ENCODE measurements around the gene KCTD1. TPM values are rescaled to one million over a fixed set of nuclear protein-coding genes. Genes with fewer than 3 reads are reported as not detected.

Gene KCTD1
- total RNA-seq, 1 donor from 2014 or later, result 31.8 TPM

DNA sequence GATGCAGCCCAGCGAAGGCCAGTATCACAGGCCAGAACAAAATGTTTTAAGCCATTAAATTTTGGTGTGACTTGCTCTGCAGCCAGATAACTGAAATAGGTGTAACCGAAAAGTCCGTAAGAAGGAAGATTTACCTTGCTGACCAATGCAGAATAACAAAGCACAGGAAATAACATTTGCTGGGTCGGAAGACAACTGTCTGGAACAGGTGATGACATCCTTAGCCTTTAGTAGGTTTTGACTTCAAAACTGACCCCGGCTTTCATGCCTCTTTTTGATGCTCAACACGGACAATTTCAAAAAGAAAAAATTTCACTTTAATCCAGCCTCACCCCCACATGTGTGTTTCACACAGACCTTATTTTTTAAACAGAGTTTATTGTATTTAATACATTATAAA is 93.7 kb downstream of the KCTD1 start:
- H3K4me3 Mint-ChIP-seq (ENCODE audit: unreplicated experiment), result no peak overlapping the region
- H3K9me3 Mint-ChIP-seq (ENCODE audit: unreplicated experiment), result no peaks in the 10 kb centered on the region
- Histone ChIP-seq H4K20me1 (ENCODE audit: insufficient read depth, low read length) (no peaks in the 10 kb centered on the region), H3K79me2 (ENCODE audit: insufficient read depth, low read length) (no peaks in the 10 kb centered on the region), H3K4me1 (ENCODE audit: insufficient read depth, low read length) (peaks cover 13% of the 10 kb centered on the region), H3K9ac (ENCODE audit: low read length) (no peak overlapping the region), H3K4me3 (ENCODE audit: insufficient read depth, low read depth, low read length) (no peak overlapping the region), H3K36me3 (ENCODE audit: insufficient read depth, low read length) (peaks cover 8% of the 10 kb centered on the region), H3K27ac (ENCODE audit: low read depth, low read length) (no peak overlapping the region), H2AFZ (ENCODE audit: low read depth, low read length) (no peak overlapping the region), H3K27me3 (ENCODE audit: insufficient read depth, low read length) (no peaks in the 10 kb centered on the region), H3K4me2 (ENCODE audit: low read length) (no peak overlapping the region), H3K9me3 (ENCODE audit: insufficient read depth, low read depth, low read length) (no peaks in the 10 kb centered on the region)
- H3K27ac Mint-ChIP-seq (ENCODE audit: unreplicated experiment), result no peak overlapping the region
- TF ChIP-seq, protein P1, sequence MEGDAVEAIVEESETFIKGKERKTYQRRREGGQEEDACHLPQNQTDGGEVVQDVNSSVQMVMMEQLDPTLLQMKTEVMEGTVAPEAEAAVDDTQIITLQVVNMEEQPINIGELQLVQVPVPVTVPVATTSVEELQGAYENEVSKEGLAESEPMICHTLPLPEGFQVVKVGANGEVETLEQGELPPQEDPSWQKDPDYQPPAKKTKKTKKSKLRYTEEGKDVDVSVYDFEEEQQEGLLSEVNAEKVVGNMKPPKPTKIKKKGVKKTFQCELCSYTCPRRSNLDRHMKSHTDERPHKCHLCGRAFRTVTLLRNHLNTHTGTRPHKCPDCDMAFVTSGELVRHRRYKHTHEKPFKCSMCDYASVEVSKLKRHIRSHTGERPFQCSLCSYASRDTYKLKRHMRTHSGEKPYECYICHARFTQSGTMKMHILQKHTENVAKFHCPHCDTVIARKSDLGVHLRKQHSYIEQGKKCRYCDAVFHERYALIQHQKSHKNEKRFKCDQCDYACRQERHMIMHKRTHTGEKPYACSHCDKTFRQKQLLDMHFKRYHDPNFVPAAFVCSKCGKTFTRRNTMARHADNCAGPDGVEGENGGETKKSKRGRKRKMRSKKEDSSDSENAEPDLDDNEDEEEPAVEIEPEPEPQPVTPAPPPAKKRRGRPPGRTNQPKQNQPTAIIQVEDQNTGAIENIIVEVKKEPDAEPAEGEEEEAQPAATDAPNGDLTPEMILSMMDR (IDR thresholded peaks at IDR 0.05; ENCODE audit: insufficient read depth, low read depth, low read length), result no peak
- no peak for TF ChIP-seq EZH2 (IDR thresholded peaks at IDR 0.05; ENCODE audit: insufficient read depth, low read length)
- H3K4me1 Mint-ChIP-seq (ENCODE audit: low read depth, unreplicated experiment), result peaks cover 13% of the 10 kb centered on the region
- no peak for FAIRE-seq
- peaks cover 6% of the 10 kb centered on the region for H3K27me3 Mint-ChIP-seq (ENCODE audit: low read depth, unreplicated experiment)
- peaks cover 14% of the 10 kb centered on the region for H3K36me3 Mint-ChIP-seq (ENCODE audit: low read depth, unreplicated experiment)
- DNase-seq (ENCODE audit: low read depth), result no peak

DNA sequence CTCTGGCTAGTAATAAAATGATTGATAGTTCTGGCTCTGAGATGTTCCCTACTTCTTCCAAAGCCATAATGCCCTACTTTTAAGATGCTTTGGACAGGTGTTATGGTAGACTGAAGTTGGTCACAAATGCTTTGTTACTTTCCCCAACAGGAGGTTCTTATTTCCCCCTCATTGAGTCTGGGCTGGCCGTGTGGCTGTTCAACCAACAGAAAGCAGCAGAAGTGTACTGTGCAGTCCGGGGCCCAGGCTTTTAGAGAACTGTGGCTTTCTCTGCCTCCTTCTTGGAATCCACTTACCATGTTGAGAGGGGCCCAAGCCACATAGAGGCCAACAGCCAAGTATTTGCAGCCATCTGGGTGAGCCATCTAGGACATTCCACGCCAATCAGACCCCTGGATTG is 94.2 kb downstream of the KCTD1 start:
- Mint-ChIP-seq H3K36me3 (ENCODE audit: low read depth, unreplicated experiment) (peaks cover 11% of the 10 kb centered on the region), H3K27me3 (ENCODE audit: low read depth, unreplicated experiment) (peaks cover 6% of the 10 kb centered on the region), H3K4me1 (ENCODE audit: low read depth, unreplicated experiment) (peaks cover 13% of the 10 kb centered on the region), H3K9me3 (ENCODE audit: unreplicated experiment) (no peaks in the 10 kb centered on the region), H3K27ac (ENCODE audit: unreplicated experiment) (no peak overlapping the region), H3K4me3 (ENCODE audit: unreplicated experiment) (no peak overlapping the region)
- Histone ChIP-seq H3K36me3 (ENCODE audit: insufficient read depth, low read length) (peaks cover 8% of the 10 kb centered on the region), H3K27ac (ENCODE audit: low read depth, low read length) (no peak overlapping the region), H3K4me1 (ENCODE audit: insufficient read depth, low read length) (peaks cover 12% of the 10 kb centered on the region), H4K20me1 (ENCODE audit: insufficient read depth, low read length) (no peaks in the 10 kb centered on the region), H3K9ac (ENCODE audit: low read length) (no peak overlapping the region), H3K27me3 (ENCODE audit: insufficient read depth, low read length) (no peaks in the 10 kb centered on the region), H2AFZ (ENCODE audit: low read depth, low read length) (no peak overlapping the region), H3K79me2 (ENCODE audit: insufficient read depth, low read length) (no peaks in the 10 kb centered on the region), H3K4me3 (ENCODE audit: insufficient read depth, low read depth, low read length) (no peak overlapping the region), H3K4me2 (ENCODE audit: low read length) (no peak overlapping the region), H3K9me3 (ENCODE audit: insufficient read depth, low read depth, low read length) (no peaks in the 10 kb centered on the region)
- no peak for DNase-seq (ENCODE audit: low read depth)
- TF ChIP-seq EZH2 (IDR thresholded peaks at IDR 0.05; ENCODE audit: insufficient read depth, low read length), result no peak
- TF ChIP-seq, protein P1 (IDR thresholded peaks at IDR 0.05; ENCODE audit: insufficient read depth, low read depth, low read length), result no peak
- no peak for FAIRE-seq

DNA sequence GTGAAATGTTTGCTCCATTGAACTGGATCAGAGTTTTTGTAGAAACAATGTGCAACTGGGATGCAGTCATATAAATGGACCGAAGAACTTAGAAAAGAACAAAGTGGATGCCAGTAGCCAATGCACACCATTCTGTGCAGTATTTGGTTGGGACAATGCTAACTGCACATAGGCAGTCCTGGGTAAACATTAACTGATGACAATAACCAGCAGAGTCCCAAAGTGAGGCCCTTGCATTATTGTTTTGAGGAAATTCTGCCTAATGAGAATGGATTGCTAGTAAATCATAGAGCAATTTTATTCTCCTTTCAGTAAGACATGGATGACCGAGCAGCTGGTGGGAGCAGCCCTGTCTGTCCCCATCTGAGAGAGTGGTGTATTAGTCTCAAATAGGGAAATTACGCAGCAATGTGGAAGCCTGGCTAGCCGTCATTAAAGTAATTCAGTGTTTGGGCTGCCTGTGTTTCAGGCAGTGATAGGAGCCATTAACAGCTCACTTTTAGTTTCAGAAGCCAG is 94.9 kb downstream of the KCTD1 start:
- Histone ChIP-seq H3K27me3 (ENCODE audit: insufficient read depth, low read length) (no peaks in the 10 kb centered on the region), H3K36me3 (ENCODE audit: insufficient read depth, low read length) (peaks cover 8% of the 10 kb centered on the region), H3K27ac (ENCODE audit: low read depth, low read length) (no peak overlapping the region), H4K20me1 (ENCODE audit: insufficient read depth, low read length) (no peaks in the 10 kb centered on the region), H2AFZ (ENCODE audit: low read depth, low read length) (no peak overlapping the region), H3K9ac (ENCODE audit: low read length) (no peak overlapping the region), H3K4me2 (ENCODE audit: low read length) (no peak overlapping the region), H3K9me3 (ENCODE audit: insufficient read depth, low read depth, low read length) (no peaks in the 10 kb centered on the region), H3K4me1 (ENCODE audit: insufficient read depth, low read length) (peaks cover 4% of the 10 kb centered on the region), H3K79me2 (ENCODE audit: insufficient read depth, low read length) (no peaks in the 10 kb centered on the region), H3K4me3 (ENCODE audit: insufficient read depth, low read depth, low read length) (no peak overlapping the region)
- H3K9me3 Mint-ChIP-seq (ENCODE audit: unreplicated experiment), result no peaks in the 10 kb centered on the region
- TF ChIP-seq EZH2 (IDR thresholded peaks at IDR 0.05; ENCODE audit: insufficient read depth, low read length), result no peak
- TF ChIP-seq, protein P1 (IDR thresholded peaks at IDR 0.05; ENCODE audit: insufficient read depth, low read depth, low read length), result no peak
- H3K4me1 Mint-ChIP-seq (ENCODE audit: low read depth, unreplicated experiment), result peaks cover 9% of the 10 kb centered on the region
- FAIRE-seq, result no peak
- DNase-seq (ENCODE audit: low read depth), result no peak
- no peak overlapping the region for H3K4me3 Mint-ChIP-seq (ENCODE audit: unreplicated experiment)
- no peak overlapping the region for H3K27ac Mint-ChIP-seq (ENCODE audit: unreplicated experiment)
- peaks cover 6% of the 10 kb centered on the region for H3K27me3 Mint-ChIP-seq (ENCODE audit: low read depth, unreplicated experiment)
- H3K36me3 Mint-ChIP-seq (ENCODE audit: low read depth, unreplicated experiment), result peaks cover 10% of the 10 kb centered on the region

Data from astrocyte (in vitro differentiated cells and primary cell).